Stomach (tissue), 4 donors: ENCODE measurements around the gene ATP4B.

Experiments used
- POLR2A ChIP-seq, 4 donors: fragments of 450-650 bp; IDR thresholded peaks; one replicate each; pipeline ENCODE4 v1.6.1; 2016; ENCODE audit warnings: antibody characterized with exemption in 4 of 4, control low read depth in 2 of 4, mild to moderate bottlenecking in 1 of 4, moderate library complexity in 1 of 4
- POLR2AphosphoS5 ChIP-seq, 3 donors: sonication (generic); formaldehyde crosslinking; IDR thresholded peaks; one replicate each; pipeline ENCODE4 v1.6.1; 2016; ENCODE audit warnings: antibody characterized with exemption in 3 of 3
- TF ChIP-seq, protein P1 (sequence below), 7 experiments: fragments of 450-650 bp in 4 of 7; fragments of 200-600 bp in 3 of 7; sonication (generic) in 3 of 7; IDR thresholded peaks; one replicate each; pipeline ENCODE4 v1.5.1; 2016 to 2019; ENCODE audit warnings: antibody characterized with exemption in 7 of 7, control low read depth in 2 of 7, mild to moderate bottlenecking in 1 of 7

DNA sequence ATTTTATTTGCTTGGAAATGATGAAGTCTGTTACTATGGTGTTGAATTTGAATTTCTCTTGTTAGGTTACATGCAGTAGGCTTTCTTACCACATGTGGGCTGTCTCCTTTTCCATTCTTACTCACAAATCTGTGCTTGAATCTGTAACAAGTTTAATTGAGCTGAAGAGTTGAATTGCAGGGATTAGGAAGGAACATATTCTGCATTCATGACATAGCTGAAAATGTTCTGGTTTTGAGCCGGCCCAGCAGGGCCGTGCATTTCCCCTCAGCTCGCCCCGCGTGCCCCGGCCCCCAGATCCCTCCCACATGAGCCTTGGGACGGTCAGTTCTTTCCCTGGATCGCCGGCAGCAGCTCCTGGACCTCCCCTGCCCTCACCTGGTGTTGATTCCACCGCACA lies 45.4 kb downstream of the ATP4B start:
- TF ChIP-seq POLR2A (IDR thresholded peaks at IDR 0.05) (no peak), POLR2AphosphoS5 (IDR thresholded peaks at IDR 0.05) (no peak)
- TF ChIP-seq, protein P1, sequence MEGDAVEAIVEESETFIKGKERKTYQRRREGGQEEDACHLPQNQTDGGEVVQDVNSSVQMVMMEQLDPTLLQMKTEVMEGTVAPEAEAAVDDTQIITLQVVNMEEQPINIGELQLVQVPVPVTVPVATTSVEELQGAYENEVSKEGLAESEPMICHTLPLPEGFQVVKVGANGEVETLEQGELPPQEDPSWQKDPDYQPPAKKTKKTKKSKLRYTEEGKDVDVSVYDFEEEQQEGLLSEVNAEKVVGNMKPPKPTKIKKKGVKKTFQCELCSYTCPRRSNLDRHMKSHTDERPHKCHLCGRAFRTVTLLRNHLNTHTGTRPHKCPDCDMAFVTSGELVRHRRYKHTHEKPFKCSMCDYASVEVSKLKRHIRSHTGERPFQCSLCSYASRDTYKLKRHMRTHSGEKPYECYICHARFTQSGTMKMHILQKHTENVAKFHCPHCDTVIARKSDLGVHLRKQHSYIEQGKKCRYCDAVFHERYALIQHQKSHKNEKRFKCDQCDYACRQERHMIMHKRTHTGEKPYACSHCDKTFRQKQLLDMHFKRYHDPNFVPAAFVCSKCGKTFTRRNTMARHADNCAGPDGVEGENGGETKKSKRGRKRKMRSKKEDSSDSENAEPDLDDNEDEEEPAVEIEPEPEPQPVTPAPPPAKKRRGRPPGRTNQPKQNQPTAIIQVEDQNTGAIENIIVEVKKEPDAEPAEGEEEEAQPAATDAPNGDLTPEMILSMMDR (IDR thresholded peaks at IDR 0.05): no peak
